Mesenchymal stem cell (in vitro differentiated cells and primary cell): ENCODE measurements around the gene POLD4.

ENCODE experiments used
- DNase-seq: peaks from one replicate; pipeline ENCODE4 v3.0.0-alpha.2; 2013
- H2AFZ ChIP-seq: one replicate; pipeline ENCODE4 v1.6.1; 2013; ENCODE audit warnings: low read depth, mild to moderate bottlenecking, control low read depth, inconsistent platforms, low read length, moderate library complexity
- H2AK5ac ChIP-seq: 2 replicates; pipeline ENCODE4 v1.6.1; 2013; ENCODE audit warnings: low read length, moderate library complexity, mild to moderate bottlenecking, inconsistent platforms; ENCODE audit not compliant: severe bottlenecking
- H2BK120ac ChIP-seq: one replicate; pipeline ENCODE4 v1.6.1; 2013; ENCODE audit warnings: low read depth, mild to moderate bottlenecking, inconsistent platforms, low read length, moderate library complexity
- H2BK12ac ChIP-seq, 2 experiments: one replicate each; pipeline ENCODE4 v1.6.1; 2013; ENCODE audit warnings: inconsistent platforms in 2 of 2, low read length in 2 of 2, mild to moderate bottlenecking in 2 of 2, moderate library complexity in 2 of 2, control low read depth in 1 of 2
- H2BK15ac ChIP-seq: one replicate; pipeline ENCODE4 v1.6.1; 2013; ENCODE audit warnings: mild to moderate bottlenecking, low read depth, inconsistent platforms; ENCODE audit not compliant: poor library complexity, severe bottlenecking
- H2BK5ac ChIP-seq: 2 replicates; pipeline ENCODE4 v1.6.1; 2013; ENCODE audit warnings: low read depth, mild to moderate bottlenecking, low read length, control low read depth, inconsistent platforms; ENCODE audit not compliant: poor library complexity, severe bottlenecking
- H3K14ac ChIP-seq, 2 experiments: one replicate each; pipeline ENCODE4 v1.6.1; 2013; ENCODE audit warnings: inconsistent platforms in 2 of 2, low read length in 2 of 2, control low read depth in 1 of 2, mild to moderate bottlenecking in 1 of 2, moderate library complexity in 1 of 2
- H3K18ac ChIP-seq, 2 experiments: one replicate each; pipeline ENCODE4 v1.6.1; 2013; ENCODE audit warnings: inconsistent platforms in 2 of 2, low read length in 2 of 2, control low read depth in 1 of 2, low read depth in 1 of 2, mild to moderate bottlenecking in 1 of 2
- H3K23ac ChIP-seq, 2 experiments: one replicate each; pipeline ENCODE4 v1.6.1; 2013; ENCODE audit warnings: inconsistent platforms in 2 of 2, low read length in 2 of 2, mild to moderate bottlenecking in 2 of 2, moderate library complexity in 2 of 2, control low read depth in 1 of 2
- H3K27ac ChIP-seq: 2 replicates; pipeline ENCODE4 v1.5.1; 2013; ENCODE audit warnings: mild to moderate bottlenecking, moderate library complexity, low read length, control low read depth, inconsistent platforms; ENCODE audit not compliant: poor library complexity, severe bottlenecking
- H3K27me3 ChIP-seq, 2 experiments: 2 replicates each; pipeline versions ENCODE4 v1.6.1 to v1.7.0; 2013; ENCODE audit warnings: low read length in 2 of 2, mild to moderate bottlenecking in 2 of 2, moderate library complexity in 2 of 2, control low read depth in 1 of 2, inconsistent platforms in 1 of 2; ENCODE audit not compliant: control insufficient read depth in 1 of 2, insufficient read depth in 1 of 2
- H3K36me3 ChIP-seq, 2 experiments: 2 replicates each; pipeline versions ENCODE4 v1.6.1 to v1.7.0; 2013; ENCODE audit warnings: low read length in 2 of 2, control low read depth in 1 of 2, inconsistent platforms in 1 of 2, low read depth in 1 of 2, mild to moderate bottlenecking in 1 of 2; ENCODE audit not compliant: insufficient read depth in 2 of 2, control insufficient read depth in 1 of 2
- H3K4ac ChIP-seq, 2 experiments: one replicate each; pipeline ENCODE4 v1.6.1; 2013; ENCODE audit warnings: inconsistent platforms in 2 of 2, low read length in 2 of 2, mild to moderate bottlenecking in 2 of 2, moderate library complexity in 2 of 2, control low read depth in 1 of 2, low read depth in 1 of 2
- H3K4me1 ChIP-seq: 2 replicates; pipeline ENCODE4 v1.6.1; 2013; ENCODE audit warnings: low read depth, low read length, control low read depth; ENCODE audit not compliant: control insufficient read depth, insufficient read depth
- H3K4me2 ChIP-seq: 2 replicates; pipeline ENCODE4 v1.6.1; 2013; ENCODE audit warnings: low read length, mild to moderate bottlenecking, inconsistent platforms; ENCODE audit not compliant: poor library complexity, severe bottlenecking
- H3K4me3 ChIP-seq, 2 experiments: 2 replicates each; pipeline versions ENCODE4 v1.5.1 to v1.7.0; 2013; ENCODE audit warnings: low read length in 2 of 2, mild to moderate bottlenecking in 2 of 2, control low read depth in 1 of 2, low read depth in 1 of 2; ENCODE audit not compliant: insufficient read depth in 1 of 2
- H3K79me1 ChIP-seq: replicated peaks from 2 replicates; pipeline ENCODE4 v1.6.1; 2013; ENCODE audit warnings: mild to moderate bottlenecking, control low read depth, low read length, inconsistent platforms; ENCODE audit not compliant: poor library complexity, severe bottlenecking
- H3K9ac ChIP-seq: 2 replicates; pipeline ENCODE4 v1.7.0; 2013; ENCODE audit warnings: mild to moderate bottlenecking, low read length, moderate library complexity
- H3K9me3 ChIP-seq: 2 replicates; pipeline ENCODE4 v1.7.0; 2013; ENCODE audit warnings: mild to moderate bottlenecking, low read length; ENCODE audit not compliant: control insufficient read depth
- H4K8ac ChIP-seq: one replicate; pipeline ENCODE4 v1.6.1; 2013; ENCODE audit warnings: inconsistent platforms, mild to moderate bottlenecking, low read length, moderate library complexity
- H4K91ac ChIP-seq: one replicate; pipeline ENCODE4 v1.6.1; 2013; ENCODE audit warnings: mild to moderate bottlenecking, low read length, inconsistent platforms
- WGBS: methylation state at CpG from one replicate; pipeline ENCODE4 v1.1.7; 2013; ENCODE audit warnings: mixed read lengths; 5-methylcytosine and 5-hydroxymethylcytosine counted together

The POLD4 gene

DNA sequence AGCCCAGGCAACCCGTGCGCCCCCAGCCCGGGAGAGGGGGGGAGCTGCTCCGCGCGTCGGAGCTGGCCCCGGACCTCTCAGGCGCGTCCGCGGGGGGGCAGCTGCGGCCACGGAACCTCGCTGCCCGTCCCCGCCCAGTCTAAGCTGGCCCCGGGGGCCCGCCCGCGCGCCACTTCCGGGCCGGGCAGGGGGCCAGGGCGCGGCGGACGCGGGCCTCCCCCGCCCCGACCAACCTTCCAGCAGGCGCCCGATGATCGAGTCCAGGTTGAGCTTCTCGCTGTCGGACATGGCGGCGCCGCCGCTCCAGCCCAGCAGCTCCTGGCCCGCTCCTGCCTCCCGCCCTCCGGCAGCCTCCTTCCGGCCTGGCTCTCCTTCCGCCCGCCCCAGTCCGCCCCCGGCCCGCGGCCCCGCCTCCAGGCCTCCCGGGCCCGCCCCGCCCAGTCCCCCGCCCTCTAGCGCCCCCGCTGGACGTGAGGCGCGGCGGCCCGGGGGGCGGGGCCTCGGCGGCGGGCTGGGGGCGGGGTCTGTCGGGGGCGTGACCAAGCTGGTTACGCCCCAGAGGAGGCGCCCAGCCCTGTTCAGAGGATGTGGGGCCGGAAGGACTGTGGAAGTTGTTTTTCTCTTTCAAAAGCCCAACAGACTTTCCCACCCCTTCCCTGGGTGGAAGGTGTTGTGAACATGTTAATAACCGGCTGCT, 48.3 kb upstream of the POLD4 start, which contains the start of gene PPP1CA:
TSS of gene PPP1CA (minus strand) at position 364 of the 697 bp plus-strand sequence. CDS start at position 288, 76 bp downstream.
- Histone ChIP-seq H2BK120ac (peak within 1 kb of the TSS; percentile 93), H3K36me3 (peaks cover 30 to 37% of the 10 kb centered on the region in 2 experiments), H3K4ac (peak within 1 kb of the TSS; percentile 92 to 99), H4K8ac (peak within 1 kb of the TSS; percentile 76), H2BK15ac (peak within 1 kb of the TSS; percentile 73), H2BK5ac (peak within 1 kb of the TSS; percentile 58), H3K27me3 (peaks cover 0 to 7% of the 10 kb centered on the region in 2 experiments), H3K4me3 (peak within 1 kb of the TSS; percentile 84 to 89), H2AK5ac (peak within 1 kb of the TSS; percentile 72), H3K27ac (peak within 1 kb of the TSS; percentile 53), H3K14ac (peak within 1 kb of the TSS; percentile 77 to 91), H3K9ac (peak within 1 kb of the TSS; percentile 96), H3K23ac (peak within 1 kb of the TSS in 1 of 2 experiments; percentile 87), H3K9me3 (no peaks in the 10 kb centered on the region), H2AFZ (peak within 1 kb of the TSS; percentile 74), H3K4me2 (peak within 1 kb of the TSS; percentile 66), H3K79me1 (peaks cover 18% of the 10 kb centered on the region), H3K18ac (peak within 1 kb of the TSS; percentile 87 to 94), H2BK12ac (peak within 1 kb of the TSS in 1 of 2 experiments; percentile 67), H3K4me1 (peaks cover 29% of the 10 kb centered on the region), H4K91ac (peak within 1 kb of the TSS; percentile 90)
- peak; percentile 86 for DNase-seq
- under 1% methylated on average over 36 of the region's 73 CpGs for WGBS

DNA sequence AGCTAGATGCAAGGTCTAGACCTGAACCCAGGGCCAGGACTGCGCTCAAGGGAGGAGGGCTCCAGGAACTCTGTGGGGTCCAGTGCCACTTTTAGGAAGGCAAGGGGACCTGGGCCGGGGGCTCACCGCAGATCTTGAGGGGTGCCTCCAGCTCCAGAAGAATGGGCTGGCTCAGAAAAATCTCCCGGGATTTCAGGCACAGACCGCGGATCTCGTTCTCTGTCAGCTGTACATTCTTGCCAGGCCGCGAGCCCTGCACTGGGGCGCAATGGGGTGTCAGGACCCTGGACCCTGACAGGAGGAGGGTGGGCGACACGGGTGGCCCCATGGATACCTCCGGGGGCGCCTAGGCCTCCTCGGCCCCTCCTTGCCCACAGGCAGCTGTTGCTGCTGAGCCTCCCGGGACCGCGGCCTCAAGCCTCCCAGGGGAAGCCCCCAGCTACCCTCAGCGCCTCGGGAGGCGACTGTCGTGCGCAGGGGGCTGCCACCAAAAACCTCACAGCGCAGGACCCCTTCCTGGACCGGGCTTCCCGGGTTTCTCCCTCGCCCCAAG, 47.7 kb upstream of the POLD4 start:
- Histone ChIP-seq H2AK5ac (peak overlapping the region; percentile 72), H3K27me3 (peaks cover 0 to 3% of the 10 kb centered on the region in 2 experiments), H2AFZ (peak overlapping the region; percentile 74), H3K4me2 (peak overlapping the region; percentile 66), H3K23ac (peak overlapping the region in 1 of 2 experiments; percentile 70), H3K9me3 (no peaks in the 10 kb centered on the region), H2BK120ac (peak overlapping the region; percentile 93), H3K4ac (peak overlapping the region; percentile 92 to 99), H3K79me1 (peaks cover 21% of the 10 kb centered on the region), H4K8ac (no peak overlapping the region), H3K36me3 (peaks cover 35 to 44% of the 10 kb centered on the region in 2 experiments), H3K9ac (peak overlapping the region; percentile 96), H2BK12ac (peak overlapping the region in 1 of 2 experiments; percentile 67), H3K4me3 (peak overlapping the region; percentile 84 to 89), H3K14ac (peak overlapping the region; percentile 77 to 91), H3K4me1 (peaks cover 31% of the 10 kb centered on the region), H2BK15ac (no peak overlapping the region), H3K18ac (peak overlapping the region; percentile 87 to 94), H2BK5ac (peak overlapping the region; percentile 58), H3K27ac (peak overlapping the region; percentile 37), H4K91ac (peak overlapping the region; percentile 85)
- 12% methylated on average over 24 of the region's 27 CpGs for WGBS
- peak; percentile 36 for DNase-seq

DNA sequence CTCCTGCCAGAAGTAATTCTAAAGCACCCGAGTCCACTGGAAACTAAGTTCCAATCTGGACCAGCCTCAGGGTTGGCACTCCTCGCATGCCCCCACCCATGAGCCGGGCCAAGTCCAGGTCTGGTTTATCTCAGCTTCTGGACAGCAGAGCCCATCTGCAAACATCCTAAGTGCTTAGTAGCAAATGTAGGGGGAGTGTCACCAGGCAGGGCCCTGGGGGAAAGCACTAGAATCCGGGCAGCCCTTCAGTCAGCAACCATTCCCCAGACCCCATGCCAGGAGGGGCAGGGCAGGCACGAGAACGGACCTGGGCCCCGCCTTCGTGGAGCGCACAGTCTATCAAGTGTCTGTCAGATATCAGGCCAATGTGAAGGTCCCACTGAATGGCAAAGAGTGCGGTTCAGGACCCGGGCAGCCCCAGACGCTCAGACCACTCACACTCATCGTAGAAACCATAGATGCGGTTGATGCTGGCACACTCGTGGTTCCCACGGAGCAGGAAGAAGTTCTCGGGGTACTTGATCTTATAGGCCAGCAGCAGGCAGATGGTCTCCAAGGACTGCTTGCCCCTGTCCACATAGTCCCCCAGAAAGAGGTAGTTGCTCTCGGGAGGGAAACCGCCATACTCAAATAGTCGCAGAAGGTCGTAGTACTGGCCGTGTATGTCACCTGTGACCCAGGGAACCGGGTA, 47.0 kb upstream of the POLD4 start:
- Histone ChIP-seq H3K36me3 (peaks cover 39 to 50% of the 10 kb centered on the region in 2 experiments), H3K4me1 (peaks cover 31% of the 10 kb centered on the region), H2AFZ (no peak overlapping the region), H2AK5ac (no peak overlapping the region), H3K4me2 (peak overlapping the region; percentile 66), H3K79me1 (peaks cover 22% of the 10 kb centered on the region), H4K8ac (no peak overlapping the region), H2BK15ac (no peak overlapping the region), H3K27me3 (no peaks in the 10 kb centered on the region), H3K4me3 (peak overlapping the region; percentile 84 to 89), H3K23ac (peak overlapping the region in 1 of 2 experiments; percentile 46), H4K91ac (no peak overlapping the region), H3K9ac (peak overlapping the region; percentile 96), H2BK12ac (peak overlapping the region in 1 of 2 experiments; percentile 11), H2BK120ac (no peak overlapping the region), H3K18ac (no peak overlapping the region), H3K27ac (no peak overlapping the region), H3K14ac (peak overlapping the region in 1 of 2 experiments; percentile 27), H2BK5ac (no peak overlapping the region), H3K4ac (peak overlapping the region in 1 of 2 experiments; percentile 10), H3K9me3 (no peaks in the 10 kb centered on the region)
- WGBS = 69% methylated on average over 23 of the region's 23 CpGs
- DNase-seq = peak; percentile 45
